Activated naive CD8-positive, alpha-beta T cell treated with anti-CD3 and anti-CD28 coated beads, Interleukin-2, amount 50 U/mL, for 24 hours (primary cell): ENCODE measurements around the gene CCDC196.
"Not testable (repeated sequence)": the region's sequence is repeated elsewhere in the genome, so short reads cannot be mapped to it uniquely, and the experiment has no call there.

Source experiments
- ATAC-seq: fragments of 150-1000 bp; cut with Tn5 transposase; one replicate; pipeline ENCODE4 v1.10.0; 2021
- DNase-seq: peaks from one replicate; pipeline ENCODE4 v3.0.0; 2021
- H3K27ac Mint-ChIP-seq: one replicate; pipeline ENCODE4 v1.8.0; 2021; ENCODE audit warnings: mild to moderate bottlenecking, mixed read lengths
- H3K27me3 Mint-ChIP-seq: one replicate; pipeline ENCODE4 v1.8.0; 2021; ENCODE audit warnings: mixed read lengths
- H3K36me3 Mint-ChIP-seq: one replicate; pipeline ENCODE4 v1.8.0; 2021; ENCODE audit warnings: low read depth, mixed read lengths
- H3K4me1 Mint-ChIP-seq: one replicate; pipeline ENCODE4 v1.8.0; 2021; ENCODE audit warnings: mixed read lengths
- H3K4me3 Mint-ChIP-seq: one replicate; pipeline ENCODE4 v1.8.0; 2021; ENCODE audit warnings: mild to moderate bottlenecking, moderate library complexity, mixed read lengths
- H3K9me3 Mint-ChIP-seq: one replicate; pipeline ENCODE4 v1.8.0; 2021; ENCODE audit warnings: mixed read lengths

Gene CCDC196

DNA sequence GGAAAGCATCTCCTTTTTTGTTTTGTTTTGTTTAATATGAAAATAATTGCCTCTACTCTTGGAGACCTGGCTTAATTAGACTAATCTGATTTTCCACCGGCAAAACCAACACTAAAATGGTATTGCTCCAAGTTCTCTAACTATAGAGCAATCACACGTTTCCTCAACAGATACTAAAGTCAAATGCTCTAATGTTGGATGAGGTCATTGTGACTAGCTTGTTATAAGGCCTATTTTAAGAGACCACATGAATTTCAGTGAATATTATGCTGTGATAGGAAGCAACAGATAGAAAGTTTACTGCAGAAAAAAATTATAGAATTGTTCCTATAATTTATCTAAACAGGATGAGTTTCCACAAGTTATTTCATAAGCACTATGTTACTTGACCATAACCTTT is 3.3 kb upstream of the CCDC196 start:
- no peak for DNase-seq
- ATAC-seq, result no peak
- no peak overlapping the region for H3K4me3 Mint-ChIP-seq
- H3K4me1 Mint-ChIP-seq, result no peaks in the 10 kb centered on the region
- H3K9me3 Mint-ChIP-seq, result no peaks in the 10 kb centered on the region
- no peak overlapping the region for H3K27ac Mint-ChIP-seq
- H3K27me3 Mint-ChIP-seq, result no peaks in the 10 kb centered on the region
- H3K36me3 Mint-ChIP-seq, result no peaks in the 10 kb centered on the region

DNA sequence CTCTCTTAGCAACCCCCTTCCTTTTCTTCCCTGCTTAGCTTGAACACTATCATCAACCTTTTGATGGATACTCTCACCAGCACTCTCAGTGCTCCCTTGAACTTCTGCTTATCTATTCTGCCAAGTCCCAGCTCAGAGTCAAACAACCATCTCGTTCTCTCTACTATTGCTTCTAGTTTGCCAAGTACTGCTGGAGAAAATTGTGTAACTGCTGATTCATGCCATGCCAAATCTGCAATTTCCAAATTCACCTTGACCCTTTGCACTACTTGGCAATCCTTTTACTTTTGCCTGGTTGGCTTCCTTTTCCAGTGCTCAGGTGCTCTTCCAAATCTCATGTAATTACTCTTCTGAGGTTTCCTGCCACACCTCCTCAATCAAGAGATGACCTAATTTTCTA is 2.8 kb upstream of the CCDC196 start:
- Mint-ChIP-seq H3K36me3 (no peaks in the 10 kb centered on the region), H3K27ac (no peak overlapping the region), H3K4me1 (no peaks in the 10 kb centered on the region), H3K27me3 (no peaks in the 10 kb centered on the region), H3K4me3 (no peak overlapping the region), H3K9me3 (no peaks in the 10 kb centered on the region)
- no peak for ATAC-seq
- DNase-seq, result no peak

GRCh38 chr14:66485029-66485428 is 1.1 kb upstream of the CCDC196 start:
- Mint-ChIP-seq H3K27ac (no peak overlapping the region), H3K9me3 (no peaks in the 10 kb centered on the region), H3K27me3 (no peaks in the 10 kb centered on the region), H3K4me1 (no peaks in the 10 kb centered on the region), H3K4me3 (no peak overlapping the region), H3K36me3 (no peaks in the 10 kb centered on the region)
- no peak for ATAC-seq
- DNase-seq, result no peak

- no peak for ATAC-seq
- no peaks in the 10 kb centered on the region for H3K27me3 Mint-ChIP-seq
- DNase-seq, result no peak
- H3K36me3 Mint-ChIP-seq, result no peaks in the 10 kb centered on the region
- no peak overlapping the region for H3K27ac Mint-ChIP-seq
- no peaks in the 10 kb centered on the region for H3K4me1 Mint-ChIP-seq
- no peak overlapping the region for H3K4me3 Mint-ChIP-seq
- no peaks in the 10 kb centered on the region for H3K9me3 Mint-ChIP-seq
Measured at GRCh38 chr14:66487164-66487563, 993 bp downstream of the CCDC196 start.

GRCh38 chr14:66490143-66491111 is 4.3 kb downstream of the CCDC196 start:
- Mint-ChIP-seq H3K9me3 (no peaks in the 10 kb centered on the region), H3K27me3 (no peaks in the 10 kb centered on the region), H3K36me3 (no peaks in the 10 kb centered on the region), H3K27ac (no peak overlapping the region), H3K4me1 (peaks cover under 1% of the 10 kb centered on the region), H3K4me3 (no peak overlapping the region)
- DNase-seq (no peak), ATAC-seq (no peak)

- Mint-ChIP-seq H3K4me1 (peaks cover 20% of the 10 kb centered on the region), H3K27me3 (peaks cover 2% of the 10 kb centered on the region)
Measured at GRCh38 chr14:66493750-66494149, 7.6 kb downstream of the CCDC196 start.

DNA sequence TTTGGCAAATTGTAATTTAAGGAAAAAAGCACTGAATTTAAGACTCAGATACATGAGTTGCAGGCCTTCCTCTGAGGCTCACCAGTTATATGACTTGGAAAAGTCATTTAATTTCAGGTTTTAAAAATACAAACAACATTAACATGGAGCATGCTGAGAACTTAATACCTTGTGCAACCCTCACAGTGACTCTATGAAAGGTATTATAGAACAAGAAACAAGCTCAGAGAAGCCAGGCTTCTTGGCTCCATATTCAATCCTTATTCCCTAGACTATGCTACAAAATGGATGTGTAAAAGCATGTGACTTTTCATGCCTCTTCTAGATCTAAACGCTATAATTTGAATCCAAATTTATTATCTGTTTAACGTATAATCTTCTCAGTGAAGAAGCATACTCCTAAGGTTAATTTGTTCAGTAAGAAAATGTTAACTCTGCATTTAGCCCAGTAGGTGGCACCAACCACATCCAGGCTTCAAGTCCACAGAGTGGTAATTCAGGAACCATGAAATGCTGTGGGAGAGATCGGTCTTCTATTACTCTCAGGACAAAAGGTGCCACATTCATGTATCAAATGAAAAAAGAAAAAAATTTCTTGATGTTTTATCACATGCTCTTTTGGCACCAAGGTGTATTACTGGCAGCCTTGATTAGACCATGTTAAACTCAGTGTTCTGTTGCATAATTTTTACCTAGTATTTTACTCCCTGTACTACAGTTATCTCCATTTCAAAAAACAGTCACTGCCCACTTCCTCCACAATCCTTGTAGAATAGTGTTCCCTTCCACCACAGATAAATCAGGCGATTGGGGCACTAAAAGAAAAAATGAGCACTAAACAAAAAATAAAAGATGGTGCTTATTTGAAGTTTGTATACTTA is 9.3 kb downstream of the CCDC196 start:
- no peaks in the 10 kb centered on the region for H3K9me3 Mint-ChIP-seq
- no peak overlapping the region for H3K27ac Mint-ChIP-seq
- DNase-seq (peak; percentile 7), ATAC-seq (peak; percentile 94)
- peaks cover 2% of the 10 kb centered on the region for H3K27me3 Mint-ChIP-seq
- no peaks in the 10 kb centered on the region for H3K36me3 Mint-ChIP-seq
- no peak overlapping the region for H3K4me3 Mint-ChIP-seq
- peaks cover 20% of the 10 kb centered on the region for H3K4me1 Mint-ChIP-seq

More at GRCh38 chr14:66493750-66494149, 7.6 kb downstream of the CCDC196 start:
- H3K27ac Mint-ChIP-seq, result no peak overlapping the region
- ATAC-seq, result no peak
- DNase-seq, result no peak
- H3K4me3 Mint-ChIP-seq, result no peak overlapping the region
- no peaks in the 10 kb centered on the region for H3K9me3 Mint-ChIP-seq
- H3K36me3 Mint-ChIP-seq, result no peaks in the 10 kb centered on the region

DNA sequence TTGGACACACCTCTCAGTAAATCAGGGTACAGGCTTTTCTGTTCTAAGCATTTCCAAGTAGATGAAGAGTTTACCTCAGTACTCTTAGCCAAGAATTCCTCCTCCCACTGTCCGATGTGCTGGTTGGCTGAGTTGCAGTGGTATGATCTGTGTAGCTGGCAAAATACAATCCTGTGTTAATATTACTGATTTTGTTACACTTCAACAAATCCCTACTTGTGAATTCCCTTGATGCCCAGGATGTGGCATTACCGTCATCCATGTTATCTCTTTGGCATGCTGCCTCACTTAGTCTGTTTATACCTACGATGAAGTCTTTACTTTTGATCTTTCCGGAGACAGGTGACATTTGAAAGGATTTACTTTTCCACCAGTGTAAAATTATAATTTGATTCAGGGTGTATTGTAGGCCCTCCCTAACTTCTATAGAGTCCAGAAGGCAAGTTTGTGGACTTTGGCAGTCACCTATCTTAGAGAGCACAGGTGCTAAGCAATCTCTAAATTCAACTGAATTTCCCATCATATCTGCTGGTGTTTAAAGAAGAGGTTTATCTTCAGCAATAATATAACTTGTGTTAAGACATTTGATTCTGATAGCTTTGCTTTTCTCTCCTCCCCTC is 10.1 kb downstream of the CCDC196 start:
- Mint-ChIP-seq H3K4me3 (no peak overlapping the region), H3K9me3 (no peaks in the 10 kb centered on the region), H3K36me3 (no peaks in the 10 kb centered on the region), H3K27ac (no peak overlapping the region), H3K27me3 (peaks cover 2% of the 10 kb centered on the region), H3K4me1 (peaks cover 20% of the 10 kb centered on the region)
- ATAC-seq (no peak), DNase-seq (no peak)

GRCh38 chr14:66496911-66497310 is 10.7 kb downstream of the CCDC196 start:
- Mint-ChIP-seq H3K9me3 (no peaks in the 10 kb centered on the region), H3K27ac (no peak overlapping the region), H3K4me1 (peaks cover 20% of the 10 kb centered on the region), H3K36me3 (no peaks in the 10 kb centered on the region), H3K4me3 (peak overlapping the region; percentile 9), H3K27me3 (peaks cover 2% of the 10 kb centered on the region)
- DNase-seq (no peak), ATAC-seq (peak; percentile 55)

DNA sequence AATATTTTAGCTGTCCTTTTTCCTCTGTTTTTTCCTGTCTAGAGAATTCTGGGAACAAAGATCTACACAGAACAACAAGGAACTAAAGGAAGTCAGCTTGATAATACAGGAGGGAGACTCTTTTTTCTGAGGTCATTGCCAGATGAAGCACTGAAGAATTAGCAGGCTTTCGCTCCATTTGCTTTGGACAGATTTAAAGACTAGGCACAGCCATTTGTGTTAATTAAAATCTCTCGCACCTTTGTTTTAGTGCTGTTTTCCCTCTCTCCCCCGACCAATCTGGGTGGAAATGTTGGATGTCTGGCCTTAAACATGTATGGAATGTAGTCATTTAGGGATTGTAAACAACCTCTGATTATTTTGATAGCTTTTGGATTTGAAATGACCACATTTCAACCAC is 12.1 kb downstream of the CCDC196 start:
- H3K4me3 Mint-ChIP-seq, result no peak overlapping the region
- no peak overlapping the region for H3K27ac Mint-ChIP-seq
- DNase-seq (no peak), ATAC-seq (no peak)
- no peaks in the 10 kb centered on the region for H3K36me3 Mint-ChIP-seq
- peaks cover 2% of the 10 kb centered on the region for H3K27me3 Mint-ChIP-seq
- H3K4me1 Mint-ChIP-seq, result peaks cover 20% of the 10 kb centered on the region
- H3K9me3 Mint-ChIP-seq, result no peaks in the 10 kb centered on the region

- H3K9me3 Mint-ChIP-seq, result no peaks in the 10 kb centered on the region
- H3K36me3 Mint-ChIP-seq, result no peaks in the 10 kb centered on the region
- no peak overlapping the region for H3K27ac Mint-ChIP-seq
- H3K4me1 Mint-ChIP-seq, result peaks cover 11% of the 10 kb centered on the region
- ATAC-seq (no peak), DNase-seq (no peak)
- no peak overlapping the region for H3K4me3 Mint-ChIP-seq
- H3K27me3 Mint-ChIP-seq, result peaks cover 2% of the 10 kb centered on the region
Measured at GRCh38 chr14:66501592-66501991, 15.4 kb downstream of the CCDC196 start.

GRCh38 chr14:66502836-66503235 is 16.7 kb downstream of the CCDC196 start:
- not testable (repeated sequence) for H3K27me3 Mint-ChIP-seq, H3K9me3 Mint-ChIP-seq, ATAC-seq, H3K27ac Mint-ChIP-seq, H3K36me3 Mint-ChIP-seq, DNase-seq, H3K4me3 Mint-ChIP-seq
- peaks cover 11% of the 10 kb centered on the region for H3K4me1 Mint-ChIP-seq

- H3K36me3 Mint-ChIP-seq, result no peaks in the 10 kb centered on the region
- no peak overlapping the region for H3K27ac Mint-ChIP-seq
- ATAC-seq, result no peak
- H3K4me1 Mint-ChIP-seq, result peaks cover 11% of the 10 kb centered on the region
- H3K9me3 Mint-ChIP-seq, result no peaks in the 10 kb centered on the region
- H3K4me3 Mint-ChIP-seq, result no peak overlapping the region
- H3K27me3 Mint-ChIP-seq, result no peaks in the 10 kb centered on the region
- no peak for DNase-seq
Measured at GRCh38 chr14:66503532-66503931, 17.4 kb downstream of the CCDC196 start.

- DNase-seq (no peak), ATAC-seq (peak; percentile 27)
- Mint-ChIP-seq H3K4me1 (peaks cover 32% of the 10 kb centered on the region), H3K4me3 (peak overlapping the region; percentile 90), H3K36me3 (no peaks in the 10 kb centered on the region), H3K27ac (peak overlapping the region; percentile 94), H3K27me3 (peaks cover 14% of the 10 kb centered on the region), H3K9me3 (no peaks in the 10 kb centered on the region)
Measured at GRCh38 chr14:66507181-66507721, 21.1 kb downstream of the CCDC196 start.
